GM13977 (cell line): ENCODE data around the gene ASB13.
A peak's percentile ranks its signal among the peaks of the same experiment; 100 is the strongest.

Experiments
- DNase-seq: peaks from one replicate; pipeline ENCODE4 v3.0.0; 2012; ENCODE audit warnings: low spot score
- in situ Hi-C: fragments of 300-500 bp; cut with MboI; formaldehyde crosslinking; loops from one replicate; pipeline ENCODE4 v1.12.0; 2022; ENCODE audit warnings: low sequenced_read_pairs, low pct_unique_long_range_greater_than_20kb, mixed read lengths, inconsistent platforms; ENCODE audit not compliant: unreplicated experiment
- TF ChIP-seq, protein P1 (sequence below): IDR thresholded peaks from 2 replicates; pipeline ENCODE4 v1.5.1; 2012; ENCODE audit warnings: mild to moderate bottlenecking, control low read depth; ENCODE audit not compliant: insufficient read depth; ENCODE audit errors: extremely low read depth, missing control alignments

The ASB13 gene

GRCh38 chr10:5662708-5663579 lies 3.5 kb downstream of the ASB13 start:
- TF ChIP-seq, protein P1, sequence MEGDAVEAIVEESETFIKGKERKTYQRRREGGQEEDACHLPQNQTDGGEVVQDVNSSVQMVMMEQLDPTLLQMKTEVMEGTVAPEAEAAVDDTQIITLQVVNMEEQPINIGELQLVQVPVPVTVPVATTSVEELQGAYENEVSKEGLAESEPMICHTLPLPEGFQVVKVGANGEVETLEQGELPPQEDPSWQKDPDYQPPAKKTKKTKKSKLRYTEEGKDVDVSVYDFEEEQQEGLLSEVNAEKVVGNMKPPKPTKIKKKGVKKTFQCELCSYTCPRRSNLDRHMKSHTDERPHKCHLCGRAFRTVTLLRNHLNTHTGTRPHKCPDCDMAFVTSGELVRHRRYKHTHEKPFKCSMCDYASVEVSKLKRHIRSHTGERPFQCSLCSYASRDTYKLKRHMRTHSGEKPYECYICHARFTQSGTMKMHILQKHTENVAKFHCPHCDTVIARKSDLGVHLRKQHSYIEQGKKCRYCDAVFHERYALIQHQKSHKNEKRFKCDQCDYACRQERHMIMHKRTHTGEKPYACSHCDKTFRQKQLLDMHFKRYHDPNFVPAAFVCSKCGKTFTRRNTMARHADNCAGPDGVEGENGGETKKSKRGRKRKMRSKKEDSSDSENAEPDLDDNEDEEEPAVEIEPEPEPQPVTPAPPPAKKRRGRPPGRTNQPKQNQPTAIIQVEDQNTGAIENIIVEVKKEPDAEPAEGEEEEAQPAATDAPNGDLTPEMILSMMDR, result no peak
- in situ Hi-C loops, result no loop called here
- no peak for DNase-seq

- DNase-seq, result no peak
- TF ChIP-seq, protein P1, result no peak
- in situ Hi-C loops, result no loop called here
Measured at GRCh38 chr10:5661043-5661442, 5.4 kb downstream of the ASB13 start.

- TF ChIP-seq, protein P1, result no peak
- DNase-seq, result peak; percentile 40
Measured at GRCh38 chr10:5659702-5660528, 6.5 kb downstream of the ASB13 start.

DNA sequence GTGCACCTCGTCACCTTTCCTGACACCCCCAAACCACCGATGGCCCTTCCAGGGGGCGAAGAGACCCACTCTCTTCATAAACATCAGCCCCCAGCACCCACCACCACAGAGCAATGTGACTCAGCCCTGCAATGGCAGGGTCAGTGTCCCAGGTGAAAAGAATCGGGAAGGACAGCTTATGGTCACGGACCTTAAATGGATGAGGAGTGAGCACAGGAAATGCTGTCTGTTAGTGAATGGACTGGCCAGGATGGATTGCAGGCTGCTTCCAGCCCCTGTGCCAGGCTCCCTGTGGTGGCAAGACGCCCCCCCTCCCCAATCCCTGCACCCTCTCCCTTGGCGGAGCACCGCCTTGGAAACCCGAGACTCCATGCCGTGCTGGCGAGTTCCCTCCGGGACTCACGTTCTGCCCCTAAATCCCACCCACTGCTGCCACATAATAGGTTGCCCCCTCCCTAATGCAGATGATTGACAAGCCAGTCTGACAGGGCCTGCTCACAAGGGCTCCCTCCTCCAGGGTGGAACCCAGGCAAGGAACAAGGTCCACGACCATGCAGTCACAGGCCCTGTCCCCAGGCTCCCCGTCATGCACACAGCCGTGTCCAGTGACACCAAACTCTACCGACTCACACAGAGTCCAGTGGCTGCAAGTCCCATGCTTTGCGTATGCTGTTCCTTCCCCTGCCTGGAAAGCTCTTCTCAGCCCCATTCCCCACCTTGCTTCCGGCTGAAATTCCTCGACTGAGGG lies 7.3 kb downstream of the ASB13 start:
- in situ Hi-C loops, result no loop called here
- DNase-seq, result no peak
- TF ChIP-seq, protein P1, result no peak

More at GRCh38 chr10:5659702-5660528, 6.5 kb downstream of the ASB13 start:
- in situ Hi-C loops, result no loop called here

GRCh38 chr10:5656737-5657579 lies 9.4 kb downstream of the ASB13 start:
- in situ Hi-C loops, result no loop called here
- DNase-seq, result no peak
- TF ChIP-seq, protein P1, result no peak
